ENCODE measurements around the gene BMAL1. TPM values are rescaled to one million over a fixed set of nuclear protein-coding genes. Genes with fewer than 3 reads are reported as not detected.

Gene BMAL1
- total and polyA plus RNA-seq, 2 donors (not counting 1 experiment from before 2014, with no cell fraction given), result 10.7 to 11.2 TPM

- Histone ChIP-seq H3K79me2 (ENCODE audit: control insufficient read depth, insufficient read depth, low read length) (no peaks in the 10 kb centered on the region), H3K27ac (ENCODE audit: insufficient read depth, low read length) (no peak overlapping the region), H3K4me2 (ENCODE audit: extremely low read depth, insufficient read depth, low read length) (no peak overlapping the region), H3K27me3 (ENCODE audit: control insufficient read depth, insufficient read depth, low read length) (no peaks in the 10 kb centered on the region), H3K9ac (ENCODE audit: insufficient read depth, low read length) (no peak overlapping the region), H3K9me3 (ENCODE audit: control insufficient read depth, insufficient read depth, low read depth, low read length) (no peaks in the 10 kb centered on the region), H3K4me1 (ENCODE audit: control insufficient read depth, extremely low read depth, insufficient read depth, low read length) (no peaks in the 10 kb centered on the region), H2AFZ (ENCODE audit: low read length) (no peak overlapping the region), H4K20me1 (ENCODE audit: control insufficient read depth, extremely low read depth, insufficient read depth, low read length) (no peaks in the 10 kb centered on the region), H3K4me3 (replicated peaks in 1 of 4; ENCODE audit: control extremely low read depth in 1 of 4, insufficient read depth in 1 of 4, low read depth in 3 of 4, low read length in 4 of 4) (no peak overlapping the region), H3K36me3 (ENCODE audit: control insufficient read depth, insufficient read depth, low read length) (no peaks in the 10 kb centered on the region)
- TF ChIP-seq CTCF (conservative IDR thresholded peaks at IDR 0.05 in 1 of 2, IDR thresholded peaks at IDR 0.05 in 1 of 2; ENCODE audit: low read depth in 1 of 2, low read length in 2 of 2), result no peak
- no peak for TF ChIP-seq EZH2 (IDR thresholded peaks at IDR 0.05; ENCODE audit: low read length, missing control alignments)
- DNase-seq (ENCODE audit: low read depth in 2 of 2), result no peak
Observed at GRCh38 chr11:13349581-13349980, 72.0 kb downstream of the BMAL1 start.

GRCh38 chr11:13352711-13353110 is 75.1 kb downstream of the BMAL1 start:
- H3K4me3 ChIP-seq (replicated peaks in 1 of 4; ENCODE audit: control extremely low read depth in 1 of 4, insufficient read depth in 1 of 4, low read depth in 3 of 4, low read length in 4 of 4), result no peak overlapping the region
- TF ChIP-seq CTCF (conservative IDR thresholded peaks at IDR 0.05 in 1 of 2, IDR thresholded peaks at IDR 0.05 in 1 of 2; ENCODE audit: low read depth in 1 of 2, low read length in 2 of 2), result no peak
- no peak for TF ChIP-seq EZH2 (IDR thresholded peaks at IDR 0.05; ENCODE audit: low read length, missing control alignments)
- H3K9me3 ChIP-seq (ENCODE audit: control insufficient read depth, insufficient read depth, low read depth, low read length), result no peaks in the 10 kb centered on the region
- H2AFZ ChIP-seq (ENCODE audit: low read length), result no peak overlapping the region
- peaks cover 5% of the 10 kb centered on the region for H3K36me3 ChIP-seq (ENCODE audit: control insufficient read depth, insufficient read depth, low read length)
- no peaks in the 10 kb centered on the region for H4K20me1 ChIP-seq (ENCODE audit: control insufficient read depth, extremely low read depth, insufficient read depth, low read length)
- H3K79me2 ChIP-seq (ENCODE audit: control insufficient read depth, insufficient read depth, low read length), result no peaks in the 10 kb centered on the region
- H3K27ac ChIP-seq (ENCODE audit: insufficient read depth, low read length), result no peak overlapping the region
- H3K4me2 ChIP-seq (ENCODE audit: extremely low read depth, insufficient read depth, low read length), result no peak overlapping the region
- H3K27me3 ChIP-seq (ENCODE audit: control insufficient read depth, insufficient read depth, low read length), result no peaks in the 10 kb centered on the region
- no peaks in the 10 kb centered on the region for H3K4me1 ChIP-seq (ENCODE audit: control insufficient read depth, extremely low read depth, insufficient read depth, low read length)
- no peak for DNase-seq (ENCODE audit: low read depth in 2 of 2)
- H3K9ac ChIP-seq (ENCODE audit: insufficient read depth, low read length), result no peak overlapping the region

- H3K9ac ChIP-seq (ENCODE audit: insufficient read depth, low read length), result no peak overlapping the region
- H3K4me3 ChIP-seq (replicated peaks in 1 of 4; ENCODE audit: control extremely low read depth in 1 of 4, insufficient read depth in 1 of 4, low read depth in 3 of 4, low read length in 4 of 4), result no peak overlapping the region
- H3K4me1 ChIP-seq (ENCODE audit: control insufficient read depth, extremely low read depth, insufficient read depth, low read length), result no peaks in the 10 kb centered on the region
- no peaks in the 10 kb centered on the region for H3K27me3 ChIP-seq (ENCODE audit: control insufficient read depth, insufficient read depth, low read length)
- no peaks in the 10 kb centered on the region for H3K79me2 ChIP-seq (ENCODE audit: control insufficient read depth, insufficient read depth, low read length)
- TF ChIP-seq EZH2 (IDR thresholded peaks at IDR 0.05; ENCODE audit: low read length, missing control alignments) (no peak), CTCF (conservative IDR thresholded peaks at IDR 0.05 in 1 of 2, IDR thresholded peaks at IDR 0.05 in 1 of 2; ENCODE audit: low read depth in 1 of 2, low read length in 2 of 2) (peak in 1 of 2 donors; percentile 26)
- H3K9me3 ChIP-seq (ENCODE audit: control insufficient read depth, insufficient read depth, low read depth, low read length), result no peaks in the 10 kb centered on the region
- no peaks in the 10 kb centered on the region for H4K20me1 ChIP-seq (ENCODE audit: control insufficient read depth, extremely low read depth, insufficient read depth, low read length)
- DNase-seq (ENCODE audit: low read depth in 2 of 2), result no peak
- H3K4me2 ChIP-seq (ENCODE audit: extremely low read depth, insufficient read depth, low read length), result no peak overlapping the region
- H3K27ac ChIP-seq (ENCODE audit: insufficient read depth, low read length), result no peak overlapping the region
- no peak overlapping the region for H2AFZ ChIP-seq (ENCODE audit: low read length)
- peaks cover 5% of the 10 kb centered on the region for H3K36me3 ChIP-seq (ENCODE audit: control insufficient read depth, insufficient read depth, low read length)
Observed at GRCh38 chr11:13354335-13354734, 76.7 kb downstream of the BMAL1 start.

Data from fibroblast of lung (primary cell).